Measurements from ENCODE around the gene PRR5.
A peak's percentile ranks its signal among the peaks of the same experiment; 100 is the strongest.
"Not testable (repeated sequence)": the region's sequence is repeated elsewhere in the genome, so short reads cannot be mapped to it uniquely, and the experiment has no call there.

Gene PRR5

DNA sequence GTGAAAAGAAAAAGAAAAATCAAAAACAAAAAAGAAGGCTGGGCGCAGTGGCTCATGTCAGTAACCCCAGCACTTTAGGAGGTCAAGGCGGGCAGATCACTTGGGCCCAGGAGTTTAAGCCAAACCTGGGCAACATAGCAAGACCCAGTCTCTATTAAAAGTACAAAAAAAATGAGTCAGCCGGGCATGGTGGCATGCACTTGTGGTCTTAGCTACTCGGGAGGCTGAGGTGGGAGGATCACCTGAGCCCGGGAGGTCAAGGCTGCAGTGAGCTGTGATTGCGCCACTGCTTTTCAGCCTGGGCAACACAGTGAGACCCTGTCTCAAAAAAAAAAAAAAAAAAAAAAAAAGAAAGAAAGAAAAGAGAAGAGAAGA, 26.0 kb upstream of the PRR5 start:
- DNase-seq, result not testable (repeated sequence)

DNA sequence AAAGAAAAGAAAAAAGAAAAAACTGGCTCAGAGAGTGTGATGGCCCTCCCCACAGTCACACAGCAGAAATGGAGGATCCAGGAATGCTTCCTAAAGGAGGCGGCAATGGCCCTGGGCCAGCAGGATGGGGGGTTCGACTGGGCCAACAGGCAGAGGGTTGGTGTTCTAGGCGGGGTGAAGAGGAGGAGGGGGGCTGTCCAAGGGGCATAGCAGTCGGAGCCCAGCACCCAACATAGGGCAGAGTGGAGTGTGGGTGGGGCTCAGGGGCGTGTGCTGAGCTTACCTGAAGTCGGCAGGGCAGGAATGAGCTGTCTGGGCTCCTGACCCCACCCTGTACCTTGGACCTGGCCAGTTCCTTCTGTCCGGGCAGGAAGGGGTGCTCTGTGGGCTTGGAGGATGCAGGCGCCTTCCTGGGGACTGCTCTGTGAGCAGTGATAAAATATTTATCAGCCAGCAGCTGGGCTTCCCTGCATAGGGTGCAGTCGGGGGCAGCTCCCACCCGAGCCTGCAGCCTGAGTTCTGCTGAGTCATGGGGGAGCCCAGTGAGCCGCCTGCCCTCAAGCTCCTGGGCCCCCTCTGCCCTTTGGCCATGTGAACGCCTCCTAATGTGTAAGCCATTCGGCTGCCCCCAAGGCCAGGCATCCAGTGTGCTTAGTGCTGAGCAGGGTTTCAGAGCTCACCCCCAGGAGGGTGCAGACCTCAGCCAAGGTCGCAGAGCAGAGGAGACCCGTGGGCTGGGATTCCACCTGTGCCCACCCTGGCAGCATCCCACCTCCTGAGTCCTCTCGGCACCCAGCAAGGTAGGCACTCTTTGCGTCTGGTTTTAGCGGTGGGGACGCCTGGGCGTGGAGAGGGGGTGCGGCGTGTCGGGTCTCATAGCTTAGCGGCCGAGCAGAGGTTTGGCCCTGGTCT, 25.3 kb upstream of the PRR5 start:
- DNase-seq, result no peak

DNA sequence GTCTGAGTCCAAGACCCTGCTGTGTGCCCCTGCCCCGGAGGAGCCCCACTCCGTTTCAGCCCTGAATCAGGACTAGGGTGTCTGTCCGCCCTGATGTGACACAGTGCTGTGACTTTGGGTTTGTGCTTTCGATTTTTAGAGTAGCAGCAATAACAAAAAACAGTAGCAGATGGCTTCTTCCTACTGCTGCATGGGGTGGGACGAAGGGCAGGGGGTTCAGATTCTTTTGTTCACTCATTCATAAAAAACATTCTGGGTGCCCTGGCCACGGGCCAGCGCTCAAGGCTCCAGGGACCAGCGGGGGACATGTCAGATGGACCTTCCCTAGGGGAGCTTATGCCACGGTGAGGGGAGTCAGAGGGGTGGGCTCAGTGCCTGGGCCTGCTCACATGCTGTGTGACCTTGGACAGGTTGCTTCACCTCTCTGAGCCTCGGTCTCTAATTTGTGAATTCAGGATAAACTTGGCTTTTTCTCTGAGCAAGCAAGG, 24.6 kb upstream of the PRR5 start:
- DNase-seq, result no peak

DNA sequence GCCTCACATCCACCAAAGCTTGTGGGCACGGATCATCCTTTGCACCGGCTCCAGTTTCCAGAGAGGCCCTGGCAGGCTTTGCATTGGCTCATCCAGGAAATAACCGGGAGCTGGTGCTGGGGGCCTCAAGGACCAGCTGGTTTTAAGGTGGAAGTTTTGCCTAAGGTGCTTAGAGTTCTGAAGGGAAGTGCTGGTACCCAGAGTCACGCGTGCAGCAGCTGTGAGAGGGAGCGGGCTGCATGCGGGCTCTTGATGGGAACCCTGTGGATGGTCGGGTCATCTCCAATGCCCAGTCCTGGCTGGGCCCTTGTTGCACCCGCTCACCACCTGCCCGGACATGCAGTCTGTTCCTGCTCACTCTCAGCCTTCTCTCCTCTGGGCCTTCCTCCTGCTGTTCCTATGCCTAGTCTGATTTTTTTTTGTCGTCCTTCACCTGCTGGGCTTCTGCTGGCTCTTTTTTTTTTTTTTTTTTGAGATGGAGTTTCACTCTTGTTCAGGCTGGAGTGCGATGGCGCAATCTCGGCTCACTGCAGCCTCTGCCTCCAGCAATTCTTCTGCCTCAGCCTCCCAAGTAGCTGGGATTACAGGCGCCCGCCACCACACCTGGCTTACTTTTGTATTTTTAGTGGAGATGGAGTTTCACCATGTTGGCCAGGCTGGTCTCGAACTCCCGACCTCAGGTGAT, 24.0 kb upstream of the PRR5 start:
- DNase-seq, result no peak

DNA sequence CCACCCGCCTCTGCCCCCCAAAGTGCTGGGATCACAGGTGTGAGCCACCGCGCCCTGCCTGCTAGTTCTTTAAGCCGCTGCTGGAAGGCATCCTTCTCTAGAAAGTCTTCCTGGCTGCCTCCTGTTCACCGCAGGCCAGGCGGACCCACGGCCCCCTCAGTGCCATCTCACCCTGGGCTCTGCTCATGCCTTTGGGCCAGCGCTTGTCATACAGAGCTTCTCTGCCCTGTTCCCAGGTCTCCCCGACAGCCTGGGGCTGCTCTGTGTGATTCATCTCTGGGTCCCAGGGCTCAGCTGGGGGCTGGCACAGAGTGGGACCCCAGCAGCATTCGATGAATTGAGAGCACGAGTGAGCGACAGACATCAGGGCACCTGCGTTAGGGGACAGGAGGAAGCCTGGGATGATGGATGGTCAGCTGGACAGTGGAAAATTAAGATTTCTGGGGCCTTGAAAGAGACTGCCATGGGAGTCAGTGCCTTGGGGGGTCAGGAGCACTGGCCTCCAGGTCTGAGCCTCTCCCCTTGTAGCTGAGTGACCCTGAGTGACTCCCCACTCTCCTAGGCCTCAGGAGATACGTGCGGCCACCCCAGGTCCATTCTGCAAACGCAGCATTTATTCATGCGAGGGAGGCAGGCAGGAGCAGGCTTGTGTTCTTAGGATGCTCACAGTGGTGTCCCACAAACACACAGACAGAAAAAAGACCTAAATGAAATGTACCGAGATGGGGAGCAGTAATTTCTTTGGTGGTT, 23.3 kb upstream of the PRR5 start:
- DNase-seq, result no peak

DNA sequence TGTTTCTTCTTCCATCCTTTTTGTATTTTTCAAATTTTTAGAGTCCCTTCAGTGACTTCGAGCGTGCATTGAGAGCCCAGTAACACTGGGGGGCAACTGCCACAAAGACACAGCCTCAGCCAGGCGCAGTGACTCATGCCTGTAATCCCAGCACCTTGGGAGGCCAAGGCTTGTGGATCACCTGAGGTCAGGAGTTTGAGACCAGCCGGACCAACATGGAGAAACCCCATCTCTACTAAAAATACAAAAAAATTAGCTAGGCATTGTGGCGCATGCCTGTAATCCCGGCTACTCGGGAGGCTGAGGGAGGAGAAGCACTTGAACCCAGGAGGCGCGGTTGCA, 22.7 kb upstream of the PRR5 start:
- not testable (repeated sequence) for DNase-seq

DNA sequence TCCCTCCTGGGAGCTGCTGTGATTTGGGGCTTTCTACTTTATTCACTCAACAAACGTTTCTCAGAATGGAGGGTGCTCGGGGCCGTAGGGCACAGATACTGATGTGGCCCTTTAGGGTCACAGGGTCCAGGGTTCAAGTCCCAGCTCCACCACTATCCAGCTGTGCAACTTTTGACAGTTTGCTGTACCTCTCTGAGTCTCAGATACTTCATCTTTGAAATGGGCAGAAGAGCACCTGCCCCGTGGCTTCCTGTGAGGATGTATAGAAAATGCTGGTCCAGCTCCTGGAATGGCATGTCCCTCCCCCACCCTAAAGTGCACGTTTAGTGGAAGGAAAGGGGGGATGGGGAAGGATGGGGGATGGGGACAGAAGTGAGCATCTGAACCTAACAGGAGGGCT, 21.9 kb upstream of the PRR5 start:
- no peak for DNase-seq

DNA sequence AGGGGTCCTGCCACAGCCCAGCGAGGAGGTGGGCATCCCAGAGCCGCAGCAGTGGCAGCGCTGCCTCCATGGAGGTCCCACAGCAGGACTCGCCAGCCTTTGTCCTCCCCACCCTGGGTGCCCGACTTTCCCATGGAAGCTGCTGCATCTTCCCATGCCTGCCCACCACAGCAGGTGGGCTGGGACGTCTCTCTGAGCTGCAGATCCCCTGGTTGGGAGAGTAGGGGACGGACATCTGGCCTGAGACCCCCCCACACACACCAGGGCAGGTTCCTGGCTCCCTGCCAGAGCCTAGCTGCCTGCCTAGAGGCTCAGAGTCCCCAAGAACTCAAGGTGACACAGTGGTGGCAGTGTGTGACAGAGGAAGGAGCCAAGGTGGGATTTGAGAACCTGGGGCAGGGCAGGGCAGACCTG, 21.5 kb upstream of the PRR5 start:
- DNase-seq, result no peak

DNA sequence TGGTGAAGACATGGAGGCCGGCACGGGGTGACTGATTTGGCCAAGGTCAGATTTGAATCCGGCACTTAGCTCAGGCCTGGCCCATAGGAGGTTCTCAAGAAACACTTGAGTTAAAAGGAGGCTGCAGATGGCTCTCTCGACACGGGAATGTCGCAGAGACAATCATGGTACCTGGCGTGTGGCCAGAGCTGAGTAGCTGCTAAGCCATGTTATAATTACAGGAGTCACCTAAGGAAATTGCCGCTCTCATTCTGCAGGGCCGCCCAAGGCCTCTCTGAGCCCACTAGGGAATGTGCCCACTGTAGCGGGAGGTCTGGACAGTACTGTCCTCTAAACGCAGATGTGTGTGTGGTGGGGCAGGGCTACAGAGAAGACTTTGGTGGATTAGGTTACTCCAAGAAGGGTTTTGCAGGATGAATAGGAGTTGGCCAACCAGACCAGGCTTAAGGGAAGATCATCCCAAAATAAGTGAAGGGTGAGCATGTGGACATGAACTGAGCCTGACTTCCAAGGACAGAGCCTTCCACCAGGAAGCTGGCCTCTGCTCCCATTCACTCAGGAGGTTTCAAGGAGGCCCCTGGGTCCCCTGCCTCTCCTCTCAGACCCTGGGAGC, 19.3 kb upstream of the PRR5 start:
- DNase-seq, result no peak

DNA sequence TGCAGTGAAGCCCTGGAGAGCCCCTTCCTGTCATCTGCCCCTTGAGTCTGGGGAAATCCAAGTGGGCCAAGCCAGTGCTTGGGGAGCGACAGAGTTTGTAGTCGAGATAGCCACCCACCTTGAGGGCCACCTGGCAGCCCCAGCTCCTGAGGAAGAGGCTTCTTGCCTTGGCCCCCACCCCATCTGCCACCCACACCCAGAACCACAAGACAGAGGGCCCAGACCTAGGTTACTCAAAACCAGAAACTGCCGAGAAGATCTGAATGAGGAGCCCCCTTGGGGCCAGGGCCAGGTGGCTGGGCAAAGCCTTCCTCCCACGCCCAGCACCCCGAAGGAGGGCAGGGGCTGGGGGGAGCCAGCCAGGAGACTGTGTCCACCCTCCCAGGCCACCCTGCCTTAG, 18.8 kb upstream of the PRR5 start:
- DNase-seq, result no peak

DNA sequence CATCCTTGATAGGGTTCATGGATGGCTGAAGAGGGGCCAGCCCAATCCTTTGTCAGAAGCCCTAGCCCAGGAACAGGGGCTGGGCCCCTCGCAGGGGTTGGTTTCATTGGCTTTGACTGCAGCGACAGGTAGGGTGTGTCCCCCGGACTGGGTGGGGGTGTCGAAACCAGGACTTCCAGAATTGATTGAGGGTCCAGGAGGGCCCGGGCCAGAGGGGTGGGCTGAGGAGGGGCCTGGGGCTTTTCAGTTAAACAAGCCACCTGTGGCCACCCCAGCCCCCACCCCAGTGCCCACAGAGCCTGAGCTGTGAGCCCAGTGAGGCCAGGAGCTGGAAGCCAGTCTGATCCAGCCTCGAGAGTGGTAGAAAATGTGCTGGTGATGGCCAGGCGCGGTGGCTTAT, 18.1 kb upstream of the PRR5 start:
- no peak for DNase-seq

DNA sequence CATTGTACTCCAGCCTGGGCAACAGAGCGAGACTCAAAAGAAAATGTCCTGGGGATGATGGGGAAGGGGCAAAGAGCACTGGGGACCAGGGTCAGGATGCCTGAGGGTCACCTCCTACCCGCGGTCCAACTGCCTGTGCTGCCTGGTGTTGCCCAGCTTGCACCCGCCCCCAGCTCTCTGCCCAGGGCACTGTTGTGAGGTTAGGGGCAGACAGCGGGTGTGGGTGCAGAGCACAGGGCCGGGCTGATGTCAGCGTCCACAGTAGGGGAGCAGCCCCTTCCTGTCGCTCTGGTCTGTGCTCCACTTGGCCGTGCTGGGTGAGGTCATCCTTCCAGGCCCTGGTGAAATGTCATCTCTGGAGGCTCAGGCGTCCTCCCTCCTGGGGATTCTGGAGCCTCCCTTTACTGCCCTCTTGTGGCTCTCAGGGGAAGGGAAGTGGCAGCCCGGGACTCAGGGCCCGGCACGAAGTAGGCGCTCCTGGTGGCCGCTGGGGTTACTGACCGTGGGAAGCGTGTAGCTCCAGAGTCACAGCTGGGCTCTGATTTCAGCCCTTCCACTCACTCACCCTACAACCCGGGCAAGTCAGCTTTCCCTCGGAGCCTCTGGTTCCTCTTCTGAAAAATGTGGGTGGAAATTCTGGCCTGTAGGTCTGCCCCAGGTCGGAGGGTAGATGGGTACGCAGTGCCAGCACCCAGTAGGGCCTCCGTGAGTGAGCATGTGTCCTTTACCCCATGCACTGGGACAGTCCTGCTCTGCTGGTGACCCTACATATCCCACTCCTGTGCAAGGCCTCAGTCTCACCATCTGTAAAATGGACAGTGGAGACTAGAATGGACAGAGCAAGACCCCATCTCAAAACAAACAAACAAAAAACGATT, 17.3 kb upstream of the PRR5 start:
- peak; percentile 84 for DNase-seq

DNA sequence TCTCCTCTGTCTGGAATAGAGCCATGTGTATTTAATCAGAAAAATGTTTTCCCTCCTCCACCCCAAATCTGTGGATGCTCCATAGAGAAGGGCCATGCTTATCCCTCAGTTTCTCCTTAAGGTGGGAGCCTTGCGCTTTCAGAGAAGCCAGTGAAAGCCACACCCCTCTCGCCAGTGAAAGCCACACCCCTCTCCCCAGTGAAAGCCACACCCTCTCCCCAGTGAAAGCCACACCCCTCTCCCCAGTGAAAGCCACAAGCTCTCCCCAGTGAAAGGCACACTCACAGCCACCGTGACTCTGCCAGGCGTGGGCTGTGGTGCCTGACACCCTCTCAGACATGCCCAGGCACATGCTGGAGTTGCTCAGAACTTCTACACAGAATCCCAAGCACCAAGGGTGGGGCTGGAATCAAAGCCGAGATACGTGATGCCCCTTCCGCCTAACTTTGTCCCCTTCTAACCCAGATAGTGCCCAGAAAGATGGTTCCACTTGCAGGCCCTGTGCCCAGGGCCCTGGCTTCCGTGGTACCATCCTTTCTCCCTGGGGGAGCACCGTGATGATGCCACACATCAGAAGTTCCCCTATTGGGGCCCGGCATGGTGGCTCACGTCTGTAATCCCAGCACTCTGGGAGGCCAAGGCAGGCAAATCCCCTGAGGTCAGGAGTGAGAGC, 16.5 kb upstream of the PRR5 start:
- peak; percentile 90 for DNase-seq

DNA sequence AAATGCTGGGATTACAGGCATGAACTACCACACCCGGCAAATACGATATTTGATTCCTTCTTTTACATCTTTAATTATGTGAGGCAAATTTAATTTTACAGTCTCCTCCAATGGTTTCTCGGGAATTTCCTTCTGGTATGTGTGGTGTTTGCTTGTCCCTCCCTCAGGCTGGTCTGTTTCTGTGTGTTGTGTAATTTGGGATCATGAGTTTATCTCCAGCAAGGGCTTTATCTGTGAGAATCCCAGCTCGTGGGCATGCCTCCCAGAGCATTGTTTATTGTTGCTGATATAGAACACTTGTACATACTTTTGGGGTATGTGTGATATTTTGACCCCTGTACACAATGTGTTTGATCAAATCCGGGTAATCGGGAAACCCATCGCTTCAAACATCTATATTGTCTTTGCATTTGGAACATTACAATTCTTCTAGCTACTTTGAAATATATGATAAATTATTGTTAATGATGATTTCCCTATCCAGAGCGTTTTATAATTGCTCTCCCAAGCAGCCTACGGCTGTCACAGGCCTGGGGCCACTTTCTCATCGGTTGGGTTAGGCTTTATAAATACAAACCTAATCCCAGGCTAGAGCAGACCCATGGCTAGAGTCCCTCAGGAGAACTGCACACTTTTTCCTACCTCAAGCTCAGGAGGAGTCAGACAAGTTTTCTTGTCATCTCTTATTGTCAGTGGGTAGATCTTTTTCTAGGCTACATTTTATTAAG, 15.0 kb upstream of the PRR5 start:
- no peak for DNase-seq

DNA sequence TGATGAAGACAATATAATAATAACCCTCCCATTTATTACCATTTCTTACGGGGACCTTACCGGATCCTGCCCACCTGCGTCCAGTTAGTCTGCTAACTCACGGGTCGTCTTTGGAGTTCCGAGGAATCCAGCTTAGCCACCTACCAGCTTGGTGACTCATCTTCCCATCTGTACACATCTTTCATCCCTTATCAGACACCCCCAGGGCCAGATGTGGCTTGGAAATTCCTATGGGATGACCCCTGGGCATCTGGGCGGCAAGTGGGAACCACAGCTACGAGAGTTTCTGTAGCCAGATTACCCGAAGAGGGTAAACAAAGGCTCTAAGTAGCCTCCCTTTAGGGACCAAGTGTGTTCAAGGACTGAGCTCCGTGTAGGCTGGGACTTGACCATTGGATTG, 12.8 kb upstream of the PRR5 start:
- DNase-seq, result no peak

DNA sequence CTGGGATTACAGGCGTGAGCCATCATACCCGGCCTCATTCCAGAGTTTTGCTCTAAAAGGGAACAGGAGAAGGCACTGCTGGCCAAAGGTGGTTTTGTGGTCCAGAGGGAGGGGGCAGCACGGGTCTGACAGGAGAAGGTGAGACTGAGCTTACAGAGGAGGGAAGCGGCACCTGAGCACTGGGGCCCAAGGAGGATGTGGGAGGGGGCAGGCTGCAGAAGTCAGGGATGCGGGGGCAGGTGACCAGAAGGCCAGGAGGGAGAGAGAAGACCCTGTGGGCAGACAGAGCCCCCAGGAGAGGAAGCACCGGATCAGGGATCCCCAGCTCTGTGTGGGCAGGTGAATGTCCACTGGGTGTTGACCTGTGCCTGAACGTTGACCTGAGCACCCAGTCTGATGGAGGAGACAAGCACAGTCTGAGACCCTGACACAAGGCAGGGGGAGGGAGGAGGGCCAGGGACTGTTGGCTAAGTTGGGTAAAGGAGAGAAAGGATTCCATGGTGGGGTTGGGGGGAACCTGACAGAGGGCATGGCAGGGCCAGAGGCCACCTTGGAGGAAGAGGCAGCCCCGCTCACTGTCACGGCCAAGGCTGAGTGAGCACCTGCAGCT, 12.0 kb upstream of the PRR5 start:
- no peak for DNase-seq

DNA sequence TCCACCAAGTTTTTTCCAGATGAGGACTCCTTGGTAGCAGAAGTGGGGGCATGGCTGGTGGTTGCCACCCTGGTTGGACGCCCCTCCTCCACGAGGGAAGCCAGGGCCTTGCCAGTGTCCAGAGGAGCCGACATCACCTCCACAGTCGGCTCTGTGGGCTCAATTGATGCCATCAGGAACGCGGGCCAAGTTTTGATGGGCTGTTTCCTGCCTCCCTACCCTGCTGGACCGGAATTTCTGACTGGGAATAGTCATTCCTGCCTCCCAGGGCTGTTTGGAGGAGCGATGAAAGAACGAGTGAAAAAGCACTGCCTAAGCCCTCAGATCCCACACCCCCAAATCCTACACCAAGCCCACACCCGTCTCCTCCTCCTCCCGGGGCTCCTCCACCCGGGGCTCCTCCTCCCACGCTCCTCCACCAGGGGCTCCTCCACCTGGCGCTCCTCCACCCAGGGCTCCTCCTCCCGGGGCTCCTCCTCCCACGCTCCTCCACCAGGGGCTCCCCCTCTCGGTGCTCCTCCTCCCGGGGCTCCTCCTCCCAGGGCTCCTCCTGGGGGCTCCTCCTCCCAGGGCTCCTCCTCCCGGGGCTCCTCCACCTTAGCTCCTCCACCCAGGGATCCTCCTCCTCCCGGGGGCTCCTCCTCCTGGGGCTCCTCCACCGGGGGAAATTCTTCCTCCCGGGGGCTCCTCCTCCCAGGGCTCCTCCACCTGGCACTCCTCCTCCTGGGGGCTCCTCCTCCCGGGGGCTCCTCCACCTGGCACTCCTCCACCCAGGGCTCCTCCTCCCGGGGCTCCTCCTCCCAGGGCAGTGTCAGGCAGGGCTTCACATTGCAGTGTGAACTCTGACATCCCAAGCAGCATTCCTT, 10.0 kb upstream of the PRR5 start:
- DNase-seq, result no peak

DNA sequence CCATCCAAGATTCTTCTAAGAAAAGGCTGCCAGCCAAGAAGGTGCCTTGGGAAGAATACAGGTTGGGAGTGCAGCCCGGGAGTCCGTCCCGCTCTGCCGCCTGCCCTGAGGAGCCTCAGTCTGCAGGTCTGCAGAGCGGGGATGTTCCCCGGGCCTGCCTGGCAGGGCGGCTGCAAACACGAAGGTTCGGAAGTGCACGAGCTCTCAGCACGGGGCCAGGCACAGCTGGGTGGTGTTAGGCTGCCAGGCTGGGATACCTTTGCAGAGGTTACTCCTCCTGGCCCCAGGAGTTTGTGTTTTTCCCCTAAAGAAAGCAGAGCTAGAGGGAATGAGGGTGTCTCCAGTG, 9.4 kb upstream of the PRR5 start:
- DNase-seq, result no peak

DNA sequence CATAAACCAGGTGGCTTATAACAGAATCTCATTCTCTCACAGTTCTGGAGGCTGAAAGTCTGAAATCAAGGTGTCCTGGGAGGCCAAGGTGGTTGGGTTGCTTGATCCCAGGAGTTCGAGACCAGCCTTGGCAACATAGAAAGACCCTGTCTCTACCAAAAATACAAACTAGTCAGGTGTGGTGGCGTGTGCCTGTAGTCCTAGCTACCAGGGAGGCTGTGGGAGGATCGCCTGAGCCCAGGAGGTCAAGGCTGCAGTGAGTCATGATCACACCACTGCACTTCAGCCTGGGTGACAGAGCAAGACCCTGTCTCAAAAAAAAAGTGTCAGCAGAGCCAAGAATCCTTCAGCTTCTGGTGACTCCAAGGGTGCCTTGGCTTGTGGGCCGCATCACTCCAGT, 8.9 kb upstream of the PRR5 start:
- DNase-seq, result no peak

DNA sequence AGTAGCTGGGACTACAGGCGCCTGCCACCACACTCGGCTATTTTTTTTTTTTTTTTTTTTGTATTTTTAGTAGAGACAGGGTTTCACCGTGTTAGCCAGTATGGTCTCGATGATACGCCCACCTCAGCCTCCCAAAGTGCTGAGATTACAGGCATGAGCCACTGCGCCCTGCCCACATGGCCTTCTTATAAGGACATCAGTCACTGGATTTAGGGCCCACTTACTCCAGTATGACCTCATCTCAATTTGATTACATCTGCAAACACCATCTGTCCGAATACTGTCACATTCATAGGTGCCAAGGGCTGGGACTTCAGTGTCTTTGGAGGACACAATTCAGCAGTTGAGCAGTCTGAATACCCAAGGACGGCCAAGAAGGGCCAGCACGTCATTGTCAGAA, 8.2 kb upstream of the PRR5 start:
- no peak for DNase-seq

Measured in CD4-positive, alpha-beta T cell treated with Interleukin-4 for 4 hours (primary cell).